AG04450 (cell line): ENCODE measurements around the gene PLEKHN1. TPM values are rescaled to one million over a fixed set of nuclear protein-coding genes. Genes with fewer than 3 reads are reported as not detected.
"Not testable (repeated sequence)": the region's sequence is repeated elsewhere in the genome, so short reads cannot be mapped to it uniquely, and the experiment has no call there.

Source experiments
- CTCF ChIA-PET: fragments of 300-600, 350-600 bp; formaldehyde crosslinking; extraction: SDS; loops from one replicate; lab custom pipeline; 2022; ENCODE audit warnings: antibody characterized with exemption, inconsistent platforms; lab: Charles Lee
- POLR2A ChIA-PET: fragments of 350-600 bp; formaldehyde crosslinking; extraction: SDS; loops from one replicate; lab custom pipeline; 2021; ENCODE audit warnings: antibody characterized with exemption, inconsistent platforms; lab: Yijun Ruan, JAX
- DNase-seq: peaks from one replicate; pipeline ENCODE4 v3.0.0-alpha.2; 2011; ENCODE audit warnings: low read depth, low spot score
- H3K27ac ChIP-seq: one replicate; pipeline ENCODE4 v1.5.1; 2012; ENCODE audit warnings: low read depth, low read length, control low read depth
- H3K27me3 ChIP-seq: one replicate; pipeline ENCODE4 v1.6.0; 2012; ENCODE audit warnings: low read length; ENCODE audit not compliant: control insufficient read depth, insufficient read depth
- H3K4me3 ChIP-seq: 2 replicates; pipeline ENCODE4 v1.5.1; 2011; ENCODE audit warnings: mild to moderate bottlenecking, low read depth, low read length, control low read depth
- H3K9me3 ChIP-seq: 2 replicates; pipeline ENCODE4 v1.5.1; 2012; ENCODE audit warnings: low read length; ENCODE audit not compliant: control insufficient read depth, insufficient read depth
- CTCF ChIP-seq: IDR thresholded peaks from 2 replicates; pipeline ENCODE4 v1.5.1; 2011; ENCODE audit warnings: low read depth, low read length, control low read depth, inconsistent platforms
- polyA plus RNA-seq: library from polyadenylated mRNA; depleted of rRNA; stranded (reverse); fragments of >200 nt; gene quantifications from 2 replicates; pipeline ENCODE4 v1.2.3, GENCODE V29; 2011

The PLEKHN1 gene
- polyA plus RNA-seq, 1 experiment = 0.15 TPM

- POLR2A ChIA-PET = no interaction called here
- CTCF ChIA-PET = interaction anchor here (0.6 to 2.1 kb wide), 18 partner anchors 8 to 308 kb away, joined by 3 to 15 read pairs (median 4); partner anchors contain the start of gene NOC2L
- no peak for DNase-seq
- Histone ChIP-seq H3K27ac (no peak overlapping the region), H3K9me3 (no peaks in the 10 kb centered on the region; the same call in 1 of the 2 replicates), H3K4me3 (peak overlapping the region; percentile 17), H3K27me3 (peaks cover 35% of the 10 kb centered on the region)
- no peak for TF ChIP-seq CTCF
These were observed 18.2 kb downstream of the PLEKHN1 start for GRCh38 chr1:984476-984814.

GRCh38 chr1:985126-985525 lies 18.8 kb downstream of the PLEKHN1 start:
- no peak for TF ChIP-seq CTCF
- DNase-seq = no peak
- CTCF ChIA-PET = interaction anchor here (0.9 to 1.8 kb wide), 10 partner anchors 7 to 79 kb away, joined by 3 to 15 read pairs (median 4); no protein-coding TSS in a partner anchor
- POLR2A ChIA-PET = no interaction called here
- H3K27ac ChIP-seq = no peak overlapping the region
- no peak overlapping the region for H3K4me3 ChIP-seq
- no peaks in the 10 kb centered on the region; the same call in 1 of the 2 replicates for H3K9me3 ChIP-seq
- H3K27me3 ChIP-seq = peaks cover 35% of the 10 kb centered on the region

GRCh38 chr1:988061-988460 lies 21.8 kb downstream of the PLEKHN1 start:
- Histone ChIP-seq H3K9me3 (peaks cover 16% of the 10 kb centered on the region), H3K27me3 (peaks cover 14% of the 10 kb centered on the region)
- H3K27ac ChIP-seq, POLR2A ChIA-PET, CTCF ChIA-PET, H3K4me3 ChIP-seq, DNase-seq: not testable (repeated sequence)

GRCh38 chr1:991275-991674 lies 25.0 kb downstream of the PLEKHN1 start:
- H3K4me3 ChIP-seq, H3K27me3 ChIP-seq, H3K27ac ChIP-seq, POLR2A ChIA-PET, DNase-seq: not testable (repeated sequence)
- CTCF ChIA-PET = interaction anchor here (0.6 kb wide), 1 partner anchor 73 kb away, joined by 3 read pairs; no protein-coding TSS in a partner anchor
- peaks cover 23% of the 10 kb centered on the region for H3K9me3 ChIP-seq

GRCh38 chr1:991895-992294 lies 25.6 kb downstream of the PLEKHN1 start:
- DNase-seq = no peak
- Histone ChIP-seq H3K27me3 (peaks cover 4% of the 10 kb centered on the region), H3K9me3 (peaks cover 23% of the 10 kb centered on the region), H3K27ac (no peak overlapping the region), H3K4me3 (no peak overlapping the region)
- CTCF ChIA-PET = interaction anchor here (0.6 to 1.1 kb wide), 2 partner anchors 7 to 72 kb away, joined by 3 to 8 read pairs; no protein-coding TSS in a partner anchor
- no peak for TF ChIP-seq CTCF
- POLR2A ChIA-PET = no interaction called here

GRCh38 chr1:992362-992761 lies 26.1 kb downstream of the PLEKHN1 start:
- ChIA-PET CTCF (interaction anchor here (1.1 kb wide), 1 partner anchor 8 kb away, joined by 8 read pairs; no protein-coding TSS in a partner anchor), POLR2A (no interaction called here)
- no peak overlapping the region for H3K27ac ChIP-seq
- H3K27me3 ChIP-seq = peaks cover 8% of the 10 kb centered on the region
- no peak for TF ChIP-seq CTCF
- DNase-seq = no peak
- peaks cover 23% of the 10 kb centered on the region for H3K9me3 ChIP-seq
- no peak overlapping the region for H3K4me3 ChIP-seq
